Measurements from ENCODE around the gene DLGAP1. TPM values are rescaled to one million over a fixed set of nuclear protein-coding genes. Genes with fewer than 3 reads are reported as not detected.

DLGAP1 gene
- polyA plus RNA-seq, 1 of the 3 experiments (the other 2 are of a cell fraction), result not detected

DNA sequence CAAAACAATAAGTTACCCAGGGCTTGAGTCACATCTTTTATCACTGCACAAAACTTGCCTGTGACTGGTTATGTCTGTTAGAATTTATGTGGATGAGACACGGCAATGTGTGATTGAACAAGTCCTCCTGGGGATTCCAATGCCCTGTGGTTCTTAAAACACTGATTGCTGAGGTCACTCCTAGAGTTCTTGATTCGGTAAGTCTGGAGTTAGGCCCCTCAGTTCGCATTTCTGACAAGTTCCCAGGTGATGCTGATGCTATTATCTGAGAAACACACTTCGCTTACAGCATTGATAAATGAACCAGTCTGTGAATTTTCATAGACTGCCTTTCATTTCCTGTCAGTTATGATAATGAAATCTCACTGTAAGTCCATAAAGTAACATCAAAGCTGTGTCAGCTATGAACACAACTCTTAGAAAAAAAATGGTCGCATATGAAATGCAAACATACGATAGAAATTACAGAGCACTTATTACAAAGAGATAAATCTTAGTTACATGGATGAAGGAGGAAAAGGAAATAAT is 214.0 kb downstream of the DLGAP1 start:
- 3% methylated on average over 6 of the region's 6 CpGs for WGBS (ENCODE audit: low lambda C conversion rate)
- H3K27ac ChIP-seq (ENCODE audit: low read depth in 2 of 2, low read length in 1 of 2), result no peak overlapping the region
- H3K27me3 ChIP-seq (ENCODE audit: insufficient read depth), result no peaks in the 10 kb centered on the region
- no peaks in the 10 kb centered on the region for H3K9me2 ChIP-seq
- H3K9me3 ChIP-seq, result no peaks in the 10 kb centered on the region
- no peak overlapping the region for H3K4me3 ChIP-seq (ENCODE audit: low read depth in 2 of 2, low read length in 1 of 2)
- no peaks in the 10 kb centered on the region for H4K20me1 ChIP-seq (ENCODE audit: insufficient read depth)
- TF ChIP-seq, protein P1, sequence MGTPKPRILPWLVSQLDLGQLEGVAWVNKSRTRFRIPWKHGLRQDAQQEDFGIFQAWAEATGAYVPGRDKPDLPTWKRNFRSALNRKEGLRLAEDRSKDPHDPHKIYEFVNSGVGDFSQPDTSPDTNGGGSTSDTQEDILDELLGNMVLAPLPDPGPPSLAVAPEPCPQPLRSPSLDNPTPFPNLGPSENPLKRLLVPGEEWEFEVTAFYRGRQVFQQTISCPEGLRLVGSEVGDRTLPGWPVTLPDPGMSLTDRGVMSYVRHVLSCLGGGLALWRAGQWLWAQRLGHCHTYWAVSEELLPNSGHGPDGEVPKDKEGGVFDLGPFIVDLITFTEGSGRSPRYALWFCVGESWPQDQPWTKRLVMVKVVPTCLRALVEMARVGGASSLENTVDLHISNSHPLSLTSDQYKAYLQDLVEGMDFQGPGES (IDR thresholded peaks at IDR 0.05; ENCODE audit: low read depth, low read length), result no peak
- TF ChIP-seq MXI1 (IDR thresholded peaks at IDR 0.05; ENCODE audit: low read depth, low read length) (no peak), FOXJ3 (CRISPR knock-in tag; IDR thresholded peaks at IDR 0.05) (no peak), MEF2A (IDR thresholded peaks at IDR 0.05; ENCODE audit: borderline replicate concordance, low read depth) (no peak), GATA2 (CRISPR knock-in tag; IDR thresholded peaks at IDR 0.05) (no peak)
- no peaks in the 10 kb centered on the region for H3K4me1 ChIP-seq (ENCODE audit: control insufficient read depth in 1 of 2, insufficient read depth in 2 of 2, low read depth in 1 of 2, low read length in 1 of 2)
- no peak for DNase-seq
- H3K4me2 ChIP-seq, result no peak overlapping the region
- CTCF ChIA-PET, result no interaction called here
- no peaks in the 10 kb centered on the region for H3K79me2 ChIP-seq (ENCODE audit: insufficient read depth)
- POLR2A ChIA-PET, result no interaction called here
- no peaks in the 10 kb centered on the region for H3F3A ChIP-seq (replicated peaks; ENCODE audit: insufficient read depth)
- H2AFZ ChIP-seq (ENCODE audit: low read depth), result no peak overlapping the region
- no peaks in the 10 kb centered on the region for H3K36me3 ChIP-seq (replicated peaks in 1 of 2; ENCODE audit: control insufficient read depth in 1 of 2, insufficient read depth in 2 of 2, low read length in 1 of 2)
- H3K9ac ChIP-seq, result no peak overlapping the region

DNA sequence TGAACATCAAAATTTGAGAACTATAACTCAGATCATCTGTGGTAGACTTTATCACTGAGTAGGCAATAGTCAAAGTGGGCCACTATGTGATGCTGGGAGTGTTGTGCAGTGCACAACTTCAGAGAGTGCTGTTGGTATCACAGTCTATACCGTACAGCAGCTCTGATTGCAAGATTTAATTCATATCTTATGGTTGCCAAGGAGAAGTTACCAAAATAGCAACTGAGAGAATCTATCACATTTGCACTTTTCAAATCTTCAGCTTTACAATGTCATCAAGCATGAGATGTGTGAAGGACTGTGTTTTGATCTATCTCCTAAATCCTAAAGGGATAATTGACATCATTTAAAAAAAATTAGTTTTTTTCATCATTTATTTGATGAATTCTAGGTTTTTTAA is 216.1 kb downstream of the DLGAP1 start:
- Histone ChIP-seq H3K4me2 (no peak overlapping the region), H3K9me3 (no peaks in the 10 kb centered on the region), H4K20me1 (ENCODE audit: insufficient read depth) (no peaks in the 10 kb centered on the region), H3K4me1 (ENCODE audit: control insufficient read depth in 1 of 2, insufficient read depth in 2 of 2, low read depth in 1 of 2, low read length in 1 of 2) (no peaks in the 10 kb centered on the region), H3K9ac (no peak overlapping the region), H3F3A (replicated peaks; ENCODE audit: insufficient read depth) (no peaks in the 10 kb centered on the region), H3K79me2 (ENCODE audit: insufficient read depth) (no peaks in the 10 kb centered on the region), H3K4me3 (ENCODE audit: low read depth in 2 of 2, low read length in 1 of 2) (no peak overlapping the region), H3K36me3 (replicated peaks in 1 of 2; ENCODE audit: control insufficient read depth in 1 of 2, insufficient read depth in 2 of 2, low read length in 1 of 2) (no peaks in the 10 kb centered on the region), H3K27me3 (ENCODE audit: insufficient read depth) (no peaks in the 10 kb centered on the region), H2AFZ (ENCODE audit: low read depth) (no peak overlapping the region), H3K9me2 (no peaks in the 10 kb centered on the region), H3K27ac (ENCODE audit: low read depth in 2 of 2, low read length in 1 of 2) (no peak overlapping the region)
- TF ChIP-seq SIN3A (IDR thresholded peaks at IDR 0.05; ENCODE audit: borderline replicate concordance, low read depth, low read length) (no peak), MXI1 (IDR thresholded peaks at IDR 0.05; ENCODE audit: low read depth, low read length) (no peak), NFIC (IDR thresholded peaks at IDR 0.05; ENCODE audit: borderline replicate concordance) (no peak), RFX5 (IDR thresholded peaks at IDR 0.05; ENCODE audit: low read length) (no peak), YY1 (IDR thresholded peaks at IDR 0.05; ENCODE audit: low read depth) (no peak), RXRA (IDR thresholded peaks at IDR 0.05; ENCODE audit: borderline replicate concordance, low read depth) (no peak)
- TF ChIP-seq, protein P2, sequence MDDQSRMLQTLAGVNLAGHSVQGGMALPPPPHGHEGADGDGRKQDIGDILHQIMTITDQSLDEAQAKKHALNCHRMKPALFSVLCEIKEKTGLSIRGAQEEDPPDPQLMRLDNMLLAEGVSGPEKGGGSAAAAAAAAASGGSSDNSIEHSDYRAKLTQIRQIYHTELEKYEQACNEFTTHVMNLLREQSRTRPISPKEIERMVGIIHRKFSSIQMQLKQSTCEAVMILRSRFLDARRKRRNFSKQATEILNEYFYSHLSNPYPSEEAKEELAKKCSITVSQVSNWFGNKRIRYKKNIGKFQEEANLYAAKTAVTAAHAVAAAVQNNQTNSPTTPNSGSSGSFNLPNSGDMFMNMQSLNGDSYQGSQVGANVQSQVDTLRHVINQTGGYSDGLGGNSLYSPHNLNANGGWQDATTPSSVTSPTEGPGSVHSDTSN (IDR thresholded peaks at IDR 0.05), result no peak
- WGBS (ENCODE audit: low lambda C conversion rate), result 8% methylated on average over 1 of the region's 1 CpG
- no peak for DNase-seq
- POLR2A ChIA-PET, result no interaction called here
- CTCF ChIA-PET, result no interaction called here
